ENCODE measurements around the gene IRF3. TPM values are rescaled to one million over a fixed set of nuclear protein-coding genes. Genes with fewer than 3 reads are reported as not detected.

IRF3 gene
- total RNA-seq, 4 donors from 2014 or later, result 38.7 to 102 (median 74.9) TPM

- DNase-seq (ENCODE audit: low spot score in 2 of 2), result no peak
- TF ChIP-seq, protein P1, sequence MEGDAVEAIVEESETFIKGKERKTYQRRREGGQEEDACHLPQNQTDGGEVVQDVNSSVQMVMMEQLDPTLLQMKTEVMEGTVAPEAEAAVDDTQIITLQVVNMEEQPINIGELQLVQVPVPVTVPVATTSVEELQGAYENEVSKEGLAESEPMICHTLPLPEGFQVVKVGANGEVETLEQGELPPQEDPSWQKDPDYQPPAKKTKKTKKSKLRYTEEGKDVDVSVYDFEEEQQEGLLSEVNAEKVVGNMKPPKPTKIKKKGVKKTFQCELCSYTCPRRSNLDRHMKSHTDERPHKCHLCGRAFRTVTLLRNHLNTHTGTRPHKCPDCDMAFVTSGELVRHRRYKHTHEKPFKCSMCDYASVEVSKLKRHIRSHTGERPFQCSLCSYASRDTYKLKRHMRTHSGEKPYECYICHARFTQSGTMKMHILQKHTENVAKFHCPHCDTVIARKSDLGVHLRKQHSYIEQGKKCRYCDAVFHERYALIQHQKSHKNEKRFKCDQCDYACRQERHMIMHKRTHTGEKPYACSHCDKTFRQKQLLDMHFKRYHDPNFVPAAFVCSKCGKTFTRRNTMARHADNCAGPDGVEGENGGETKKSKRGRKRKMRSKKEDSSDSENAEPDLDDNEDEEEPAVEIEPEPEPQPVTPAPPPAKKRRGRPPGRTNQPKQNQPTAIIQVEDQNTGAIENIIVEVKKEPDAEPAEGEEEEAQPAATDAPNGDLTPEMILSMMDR (IDR thresholded peaks at IDR 0.05), result no peak
- no peak for TF ChIP-seq POLR2A (IDR thresholded peaks at IDR 0.05)
- intact Hi-C loops (cut with DNase I; ENCODE audit: low total_unique reads), result loop anchor here (10.0 kb wide), 1 partner anchor 86 kb away; no protein-coding TSS in a partner anchor
- no peak overlapping the region for H3K4me3 ChIP-seq (ENCODE audit: low read depth, poor library complexity, severe bottlenecking)
- 83 to 87% methylated on average over 13 to 15 of the region's 15 CpGs for WGBS, 2 donors
Measured at GRCh38 chr19:49660338-49660961, 5.2 kb downstream of the IRF3 start.

DNA sequence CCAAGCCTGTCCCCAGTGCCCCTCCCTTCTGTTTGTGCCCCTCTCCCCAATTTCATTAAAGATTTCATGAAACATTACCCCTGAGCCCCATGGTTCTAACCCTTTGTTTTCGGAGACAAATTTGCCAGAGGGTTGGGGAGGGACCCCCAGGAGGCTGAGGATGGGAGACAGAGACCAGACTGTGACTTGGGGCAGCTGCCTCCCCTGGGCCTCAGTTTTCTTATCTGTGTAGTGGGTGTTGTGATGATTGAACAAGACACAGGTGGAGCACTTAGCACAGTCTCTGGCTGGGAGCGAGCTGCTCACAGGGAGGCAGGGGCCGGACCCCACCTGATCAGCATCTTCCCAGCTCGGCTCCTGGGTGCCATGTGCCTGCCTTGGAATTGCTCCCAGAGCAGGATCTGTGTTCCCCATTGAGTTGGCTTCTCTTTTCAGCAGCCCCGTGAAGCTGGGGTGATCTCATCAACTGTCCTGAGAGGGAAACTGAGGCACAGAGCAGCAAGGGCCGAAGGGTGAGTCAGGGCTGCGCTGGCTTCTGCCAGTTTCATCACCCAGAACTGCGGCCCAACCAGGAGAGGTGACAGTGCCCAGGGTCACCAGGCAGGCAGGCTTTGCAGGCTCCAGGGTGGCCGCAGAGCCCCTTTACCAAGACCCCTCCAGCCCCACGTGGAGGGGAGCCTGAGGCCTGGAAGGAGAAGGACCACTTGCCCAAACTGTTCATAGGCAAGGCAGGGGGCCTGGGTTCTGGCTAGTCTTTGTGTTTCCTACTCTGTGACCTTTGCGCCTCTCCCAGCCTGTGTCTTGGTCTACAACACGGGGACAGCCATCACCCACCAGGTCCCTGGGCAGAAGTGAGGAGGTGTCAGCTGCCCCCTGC lies 6.9 kb downstream of the IRF3 start:
- intact Hi-C loops (cut with DNase I; ENCODE audit: low total_unique reads), result no loop called here
- WGBS, 2 donors, result 94 to 95% methylated on average over 12 of the region's 12 CpGs

GRCh38 chr19:49658139-49658517 lies 7.5 kb downstream of the IRF3 start:
- no peak for TF ChIP-seq POLR2A (IDR thresholded peaks at IDR 0.05)
- TF ChIP-seq, protein P1 (IDR thresholded peaks at IDR 0.05), result no peak
- WGBS, 2 donors, result 87 to 90% methylated on average over 15 of the region's 15 CpGs
- intact Hi-C loops (cut with DNase I; ENCODE audit: low total_unique reads), result no loop called here
- no peak for DNase-seq (ENCODE audit: low spot score in 2 of 2)
- no peak overlapping the region for H3K4me3 ChIP-seq (ENCODE audit: low read depth, poor library complexity, severe bottlenecking)

More for the DNA sequence above, 6.9 kb downstream of the IRF3 start:
- no peak overlapping the region for H3K4me3 ChIP-seq (ENCODE audit: low read depth, poor library complexity, severe bottlenecking)
- no peak for DNase-seq (ENCODE audit: low spot score in 2 of 2)
- TF ChIP-seq, protein P1 (IDR thresholded peaks at IDR 0.05), result no peak
- no peak for TF ChIP-seq POLR2A (IDR thresholded peaks at IDR 0.05)

- no peak overlapping the region for H3K4me3 ChIP-seq (ENCODE audit: low read depth, poor library complexity, severe bottlenecking)
- TF ChIP-seq POLR2A (IDR thresholded peaks at IDR 0.05), result no peak
- TF ChIP-seq, protein P1 (IDR thresholded peaks at IDR 0.05), result no peak
- DNase-seq (ENCODE audit: low spot score in 2 of 2), result no peak
- WGBS, 2 donors, result 90 to 93% methylated on average over 18 to 19 of the region's 22 CpGs
- intact Hi-C loops (cut with DNase I; ENCODE audit: low total_unique reads), result no loop called here
Measured at GRCh38 chr19:49657493-49658138, 8.0 kb downstream of the IRF3 start.

DNA sequence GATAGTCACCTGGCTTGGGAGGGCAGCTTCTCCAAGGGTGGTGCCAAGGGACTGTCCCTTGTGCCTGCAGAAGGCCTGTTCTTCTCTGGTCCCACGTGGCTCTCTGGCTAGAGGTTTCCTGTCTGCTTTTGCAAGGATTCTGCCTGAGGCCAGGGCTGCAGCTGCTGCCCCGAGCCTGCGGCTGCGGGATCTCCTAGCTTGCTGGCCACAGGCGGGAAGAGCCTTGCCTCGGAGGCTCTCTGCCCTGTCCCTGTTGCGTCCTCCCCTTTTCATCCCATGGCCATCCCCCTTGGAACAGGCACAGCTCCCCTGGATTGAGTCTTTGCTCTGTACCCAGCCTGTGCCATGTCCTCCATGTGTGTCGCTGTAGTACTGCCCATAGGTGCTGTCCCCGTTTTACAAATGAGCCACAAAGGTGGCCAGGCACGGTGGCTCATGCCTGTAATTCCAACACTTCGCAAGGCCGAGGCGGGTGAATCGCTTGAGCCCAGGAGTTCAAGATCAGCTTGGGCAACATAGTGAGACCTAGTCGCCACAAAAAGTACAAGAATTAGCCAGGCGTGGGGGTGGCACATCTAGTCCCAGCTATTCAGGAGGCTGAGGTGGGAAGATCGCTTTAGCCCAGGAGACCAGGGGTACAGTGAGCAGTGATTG lies 9.1 kb downstream of the IRF3 start:
- no peak overlapping the region for H3K4me3 ChIP-seq (ENCODE audit: low read depth, poor library complexity, severe bottlenecking)
- TF ChIP-seq, protein P1 (IDR thresholded peaks at IDR 0.05), result no peak
- TF ChIP-seq POLR2A (IDR thresholded peaks at IDR 0.05), result no peak
- no peak for DNase-seq (ENCODE audit: low spot score in 2 of 2)
- WGBS, 2 donors, result 86 to 94% methylated on average over 12 to 16 of the region's 17 CpGs
- intact Hi-C loops (cut with DNase I; ENCODE audit: low total_unique reads), result no loop called here
